ENCODE measurements around the gene GALNT2. TPM values are rescaled to one million over a fixed set of nuclear protein-coding genes. Genes with fewer than 3 reads are reported as not detected.

Gene GALNT2
- total and polyA plus RNA-seq, 8 donors = 18.3 to 118 (median 57.3) TPM

GRCh38 chr1:230215031-230215430 lies 148.0 kb downstream of the GALNT2 start:
- Histone ChIP-seq H3K27ac (peak overlapping the region; percentile 24 to 78 (median 40)), H3K4me1 (peaks cover 30 to 67% (median 34%) of the 10 kb centered on the region in 3 donors), H3K4me3 (no peak overlapping the region), H3K9me3 (no peaks in the 10 kb centered on the region), H3K36me3 (no peaks in the 10 kb centered on the region), H3K27me3 (no peaks in the 10 kb centered on the region)
- ATAC-seq (peak; percentile 67 to 82 (median 77)), DNase-seq (peak in 4 of 6 donors; percentile 57 to 65 (median 62)), FAIRE-seq (no peak)
- WGBS, 2 donors = 3 to 6% methylated on average over 7 of the region's 7 CpGs
- intact Hi-C loops (cut with DNase I) = loop anchor here in 1 of 3 donors (10.0 kb wide), 1 partner anchor 430 kb away; no protein-coding TSS in a partner anchor
- TF ChIP-seq CTCF (IDR thresholded peaks at IDR 0.05) = peak in 3 of 4 donors; percentile 23 to 48 (median 42)

- intact Hi-C loops (cut with DNase I) = loop anchor here in 1 of 3 donors (10.0 kb wide), 1 partner anchor 431 kb away; no protein-coding TSS in a partner anchor
- 9 to 10% methylated on average over 1 of the region's 1 CpG for WGBS, 2 donors
- peaks cover 29 to 64% (median 30%) of the 10 kb centered on the region in 3 donors for H3K4me1 ChIP-seq
- TF ChIP-seq CTCF (IDR thresholded peaks at IDR 0.05) = no peak
- H3K9me3 ChIP-seq = no peaks in the 10 kb centered on the region
- peak overlapping the region in 3 of 4 donors; percentile 36 to 78 (median 44) for H3K27ac ChIP-seq
- peak; percentile 20 to 59 (median 40) for ATAC-seq
- peak in 1 of 6 donors; percentile 22 for DNase-seq
- no peak for FAIRE-seq
- H3K4me3 ChIP-seq = no peak overlapping the region
- H3K36me3 ChIP-seq = no peaks in the 10 kb centered on the region
- H3K27me3 ChIP-seq = no peaks in the 10 kb centered on the region
Observed at GRCh38 chr1:230215529-230215928, 148.5 kb downstream of the GALNT2 start.

GRCh38 chr1:230216896-230217295 lies 149.9 kb downstream of the GALNT2 start:
- Histone ChIP-seq H3K4me1 (peaks cover 23 to 60% (median 26%) of the 10 kb centered on the region in 3 donors), H3K9me3 (no peaks in the 10 kb centered on the region), H3K4me3 (no peak overlapping the region), H3K27ac (peak overlapping the region in 2 of 4 donors; percentile 19 to 25), H3K36me3 (no peaks in the 10 kb centered on the region), H3K27me3 (no peaks in the 10 kb centered on the region)
- FAIRE-seq (no peak), ATAC-seq (no peak), DNase-seq (no peak)
- intact Hi-C loops (cut with DNase I) = loop anchor here in 1 of 3 donors (10.0 kb wide), 1 partner anchor 432 kb away; no protein-coding TSS in a partner anchor
- WGBS, 2 donors = 59 to 67% methylated on average over 2 of the region's 2 CpGs
- no peak for TF ChIP-seq CTCF (IDR thresholded peaks at IDR 0.05)

GRCh38 chr1:230218667-230219066 lies 151.6 kb downstream of the GALNT2 start:
- Histone ChIP-seq H3K36me3 (no peaks in the 10 kb centered on the region), H3K4me1 (peaks cover 23 to 57% (median 26%) of the 10 kb centered on the region in 3 donors), H3K9me3 (no peaks in the 10 kb centered on the region), H3K27ac (peak overlapping the region in 1 of 4 donors; percentile 9), H3K27me3 (no peaks in the 10 kb centered on the region), H3K4me3 (no peak overlapping the region)
- DNase-seq (peak in 1 of 6 donors; percentile 38), FAIRE-seq (no peak), ATAC-seq (peak in 3 of 4 donors; percentile 17 to 45 (median 44))
- intact Hi-C loops (cut with DNase I) = loop anchor here in 1 of 3 donors (10.0 kb wide), 1 partner anchor 434 kb away; no protein-coding TSS in a partner anchor
- no peak for TF ChIP-seq CTCF (IDR thresholded peaks at IDR 0.05)
- 47 to 64% methylated on average over 6 of the region's 6 CpGs for WGBS, 2 donors

Measured in pancreas (tissue), 10 donors.